Eye (tissue), 1 donor: Measurements from ENCODE around the gene PATJ.
A peak's percentile ranks its signal among the peaks of the same experiment; 100 is the strongest.

Experiments
- DNase-seq: peaks from one replicate; pipeline ENCODE4 v3.0.0-alpha.2; 2015

The PATJ gene

GRCh38 chr1:62064829-62065407, 322.6 kb downstream of the PATJ start:
- no peak for DNase-seq

- no peak for DNase-seq
Measured at GRCh38 chr1:62066713-62067112, 324.4 kb downstream of the PATJ start.

- DNase-seq = no peak
Measured at GRCh38 chr1:62068416-62068843, 326.1 kb downstream of the PATJ start.

GRCh38 chr1:62068978-62069377, 326.7 kb downstream of the PATJ start:
- DNase-seq = no peak

GRCh38 chr1:62070384-62071011, 328.2 kb downstream of the PATJ start:
- no peak for DNase-seq

GRCh38 chr1:62071695-62072094, 329.4 kb downstream of the PATJ start:
- no peak for DNase-seq

- no peak for DNase-seq
Measured at GRCh38 chr1:62076286-62076685, 334.0 kb downstream of the PATJ start.

- DNase-seq = no peak
Measured at GRCh38 chr1:62077821-62078220, 335.5 kb downstream of the PATJ start.

- peak; percentile 68 for DNase-seq
Measured at GRCh38 chr1:62082456-62083363, 340.4 kb downstream of the PATJ start.

- no peak for DNase-seq
Measured at GRCh38 chr1:62084310-62084890, 342.1 kb downstream of the PATJ start.

GRCh38 chr1:62088439-62088838, 346.2 kb downstream of the PATJ start:
- no peak for DNase-seq

GRCh38 chr1:62089570-62089969, 347.3 kb downstream of the PATJ start:
- DNase-seq = no peak

- DNase-seq = no peak
Measured at GRCh38 chr1:62090016-62090415, 347.7 kb downstream of the PATJ start.

GRCh38 chr1:62092110-62092509, 349.8 kb downstream of the PATJ start:
- DNase-seq = no peak

GRCh38 chr1:62093261-62093660, 351.0 kb downstream of the PATJ start:
- no peak for DNase-seq

- no peak for DNase-seq
Measured at GRCh38 chr1:62097464-62097863, 355.2 kb downstream of the PATJ start.

- no peak for DNase-seq
Measured at GRCh38 chr1:62100442-62100841, 358.2 kb downstream of the PATJ start.

- no peak for DNase-seq
Measured at GRCh38 chr1:62103846-62104245, 361.6 kb downstream of the PATJ start.

GRCh38 chr1:62107923-62108322, 365.6 kb downstream of the PATJ start:
- no peak for DNase-seq

- DNase-seq = no peak
Measured at GRCh38 chr1:62109124-62109523, 366.8 kb downstream of the PATJ start.

GRCh38 chr1:62110198-62110817, 368.0 kb downstream of the PATJ start:
- DNase-seq = no peak

GRCh38 chr1:62111084-62111483, 368.8 kb downstream of the PATJ start:
- DNase-seq = no peak

GRCh38 chr1:62113507-62113906, 371.2 kb downstream of the PATJ start:
- DNase-seq = no peak
